ENCODE measurements around the gene SLC14A1.

SLC14A1 gene

DNA sequence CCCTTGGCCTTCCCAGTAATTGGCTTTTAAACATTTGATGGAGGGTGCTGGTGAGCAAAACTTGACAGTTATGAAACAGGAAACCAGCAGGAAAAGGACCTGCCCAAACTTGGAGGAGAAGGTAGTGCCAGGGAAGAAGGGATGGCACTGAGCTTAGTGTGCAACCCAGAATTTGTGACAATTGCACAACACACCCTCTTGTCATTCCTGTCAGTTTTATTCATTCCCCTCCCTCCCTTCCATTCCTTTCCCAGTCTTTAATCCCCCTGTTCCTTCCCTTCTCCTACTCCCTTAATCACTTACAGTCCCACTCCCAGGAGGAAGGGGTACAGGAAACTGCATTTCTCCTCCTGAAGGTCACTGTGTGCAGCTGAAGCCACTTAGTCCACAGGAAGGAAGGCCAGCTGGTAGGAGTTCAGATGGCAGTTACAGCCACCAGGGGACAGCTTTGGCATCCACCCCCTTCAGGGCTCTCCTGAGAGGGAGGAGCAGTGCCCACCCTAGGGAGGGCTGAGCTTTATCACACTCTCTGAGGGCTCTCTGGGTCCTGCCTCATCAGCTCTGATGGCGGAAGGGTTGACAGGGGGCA, 77.5 kb downstream of the SLC14A1 start:
- DNase-seq (ENCODE audit: low read depth): no peak

Data from fibroblast of the conjunctiva (primary cell).